NCI-H2171 (cell line): ENCODE measurements around the gene RNF39.
A peak's percentile ranks its signal among the peaks of the same experiment; 100 is the strongest.
"Not testable (repeated sequence)": the region's sequence is repeated elsewhere in the genome, so short reads cannot be mapped to it uniquely, and the experiment has no call there.

ENCODE experiments used
- DNase-seq: peaks from one replicate; lab custom pipeline; 2025; lab: John Stamatoyannopoulos, UW

Gene RNF39

GRCh38 chr6:30062471-30063178 is 12.9 kb downstream of the RNF39 start:
- no peak for DNase-seq

GRCh38 chr6:30061858-30062458 is 13.6 kb downstream of the RNF39 start:
- no peak for DNase-seq

GRCh38 chr6:30061092-30061857 is 14.3 kb downstream of the RNF39 start, which contains the start of gene POLR1H:
POLR1H (plus strand) TSS chr6:30061265; CDS start chr6:30061525, 260 bp downstream.
- DNase-seq: peak; percentile 93

GRCh38 chr6:30060606-30061091 is 14.9 kb downstream of the RNF39 start:
- DNase-seq: no peak

GRCh38 chr6:30055513-30055912 is 20.1 kb downstream of the RNF39 start:
- DNase-seq: no peak

GRCh38 chr6:30053682-30054081 is 21.9 kb downstream of the RNF39 start:
- DNase-seq: no peak

GRCh38 chr6:30047220-30047619 is 28.3 kb downstream of the RNF39 start:
- no peak for DNase-seq

GRCh38 chr6:30044630-30045029 is 30.9 kb downstream of the RNF39 start:
- DNase-seq: no peak

- no peak for DNase-seq
Observed at GRCh38 chr6:30043744-30044143, 31.8 kb downstream of the RNF39 start.

GRCh38 chr6:30042914-30043313 is 32.7 kb downstream of the RNF39 start:
- DNase-seq: no peak

GRCh38 chr6:30042476-30042875 is 33.1 kb downstream of the RNF39 start:
- DNase-seq: no peak

GRCh38 chr6:30041821-30042220 is 33.7 kb downstream of the RNF39 start:
- DNase-seq: no peak

GRCh38 chr6:30041221-30041620 is 34.3 kb downstream of the RNF39 start:
- DNase-seq: no peak

- no peak for DNase-seq
Observed at GRCh38 chr6:30037182-30037788, 38.3 kb downstream of the RNF39 start.

GRCh38 chr6:30035784-30036183 is 39.8 kb downstream of the RNF39 start:
- DNase-seq: no peak

GRCh38 chr6:30033440-30033839 is 42.1 kb downstream of the RNF39 start:
- not testable (repeated sequence) for DNase-seq

GRCh38 chr6:30031381-30031780 is 44.2 kb downstream of the RNF39 start:
- DNase-seq: no peak

GRCh38 chr6:30029588-30029987 is 46.0 kb downstream of the RNF39 start:
- no peak for DNase-seq

GRCh38 chr6:30025186-30025585 is 50.4 kb downstream of the RNF39 start:
- DNase-seq: no peak

GRCh38 chr6:30022712-30023111 is 52.9 kb downstream of the RNF39 start:
- not testable (repeated sequence) for DNase-seq

GRCh38 chr6:30022189-30022588 is 53.4 kb downstream of the RNF39 start:
- no peak for DNase-seq

- DNase-seq: no peak
Observed at GRCh38 chr6:30020626-30021025, 54.9 kb downstream of the RNF39 start.
